ENCODE results near the gene MUC2.

The MUC2 gene

DNA sequence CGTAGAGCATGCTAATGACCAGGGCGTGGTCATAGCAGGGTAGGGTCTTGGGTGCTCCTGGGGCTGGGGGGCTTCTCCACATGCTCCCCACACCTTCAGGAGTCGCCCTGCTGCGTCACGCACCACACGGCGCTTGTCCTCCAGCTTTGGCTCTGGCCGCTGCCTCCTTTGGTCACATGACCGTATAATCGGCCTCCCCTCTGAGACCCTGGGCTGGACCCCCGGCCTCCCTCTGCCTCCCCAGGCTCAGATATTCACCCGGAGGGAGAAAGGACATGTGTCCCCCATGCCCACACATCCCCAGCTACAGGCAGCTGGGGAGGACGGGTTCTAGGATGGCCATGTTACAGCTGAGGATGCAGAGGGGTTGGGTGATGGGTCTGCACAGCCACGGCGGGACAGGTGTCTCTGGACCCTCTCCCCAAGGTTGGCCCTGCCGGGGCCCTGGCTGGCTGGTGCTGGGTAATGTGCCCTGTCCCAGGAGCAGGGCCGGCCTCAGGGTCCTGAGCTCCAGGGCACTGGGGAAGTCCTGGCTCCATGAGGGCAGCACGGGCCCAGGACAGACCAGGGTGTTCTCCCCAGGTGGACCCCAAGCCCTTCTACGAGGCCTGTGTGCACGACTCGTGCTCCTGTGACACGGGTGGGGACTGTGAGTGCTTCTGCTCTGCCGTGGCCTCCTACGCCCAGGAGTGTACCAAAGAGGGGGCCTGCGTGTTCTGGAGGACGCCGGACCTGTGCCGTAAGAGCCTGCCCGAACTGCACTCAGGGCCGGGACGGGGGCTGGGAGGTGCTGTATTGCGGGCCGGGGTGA is 14.5 kb downstream of the MUC2 start:
- DNase-seq, result no peak

DNA sequence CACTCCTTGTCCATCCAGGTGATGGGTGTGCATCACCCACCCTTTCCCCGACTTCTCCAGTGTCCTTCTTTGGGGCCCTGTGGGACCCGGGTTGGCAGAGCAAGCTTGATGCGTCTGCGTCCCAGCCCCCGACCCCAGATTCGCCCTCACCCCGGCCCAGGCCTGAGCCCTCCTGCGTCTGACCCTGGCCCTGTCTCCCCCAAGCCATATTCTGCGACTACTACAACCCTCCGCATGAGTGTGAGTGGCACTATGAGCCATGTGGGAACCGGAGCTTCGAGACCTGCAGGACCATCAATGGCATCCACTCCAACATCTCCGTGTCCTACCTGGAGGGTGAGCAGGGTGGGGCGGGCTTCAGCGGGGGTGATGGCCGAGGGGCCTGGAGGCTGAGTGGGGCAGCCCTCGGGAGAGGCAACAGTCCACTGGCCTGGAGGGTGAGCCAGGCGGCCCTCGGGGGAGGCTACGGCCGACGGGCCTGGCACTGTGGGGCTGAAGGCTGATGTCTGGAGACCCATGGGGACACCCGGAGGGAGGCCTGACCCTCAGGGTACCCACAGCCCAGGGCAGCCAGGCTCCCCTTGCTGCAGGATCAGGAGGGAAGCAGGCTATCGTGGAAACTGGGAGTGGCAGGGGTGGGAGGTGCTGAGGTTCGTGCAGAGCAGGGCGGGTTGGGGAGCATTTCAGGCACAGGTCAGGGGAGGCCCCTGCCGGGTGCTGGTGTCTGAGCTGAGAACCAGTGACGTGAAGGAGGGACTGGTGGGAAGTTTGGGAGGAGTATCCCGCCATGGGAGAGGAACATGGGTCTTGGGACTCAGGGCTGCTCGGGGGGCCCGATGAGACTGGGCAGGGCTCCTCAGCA is 15.3 kb downstream of the MUC2 start:
- DNase-seq, result no peak

DNA sequence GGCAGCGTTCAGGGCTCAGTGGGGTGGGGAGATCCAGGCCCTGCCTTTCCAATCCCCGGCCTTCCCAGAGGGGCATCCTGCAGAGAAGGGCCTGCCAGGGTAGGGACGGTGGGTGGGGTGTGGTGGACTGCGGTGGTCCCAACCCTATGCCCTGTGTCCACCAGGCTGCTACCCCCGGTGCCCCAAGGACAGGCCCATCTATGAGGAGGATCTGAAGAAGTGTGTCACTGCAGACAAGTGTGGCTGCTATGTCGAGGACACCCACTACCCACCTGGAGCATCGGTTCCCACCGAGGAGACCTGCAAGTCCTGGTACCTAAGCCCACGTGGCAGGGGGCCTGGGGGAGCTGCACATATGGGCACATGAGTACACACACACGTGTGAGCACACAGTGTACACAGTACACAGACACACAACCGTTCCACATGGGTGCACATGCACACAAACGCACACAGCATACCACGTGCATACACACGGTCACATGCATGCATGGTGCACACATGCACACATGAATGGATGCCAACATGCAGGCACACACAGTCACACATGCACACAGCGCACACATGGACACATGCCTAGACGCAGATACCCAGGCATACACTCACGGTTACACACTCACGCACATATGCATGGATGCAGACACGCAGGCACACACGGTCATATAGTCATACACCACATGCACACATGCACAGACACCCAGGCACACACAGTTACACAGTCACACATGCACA is 16.1 kb downstream of the MUC2 start:
- no peak for DNase-seq

DNA sequence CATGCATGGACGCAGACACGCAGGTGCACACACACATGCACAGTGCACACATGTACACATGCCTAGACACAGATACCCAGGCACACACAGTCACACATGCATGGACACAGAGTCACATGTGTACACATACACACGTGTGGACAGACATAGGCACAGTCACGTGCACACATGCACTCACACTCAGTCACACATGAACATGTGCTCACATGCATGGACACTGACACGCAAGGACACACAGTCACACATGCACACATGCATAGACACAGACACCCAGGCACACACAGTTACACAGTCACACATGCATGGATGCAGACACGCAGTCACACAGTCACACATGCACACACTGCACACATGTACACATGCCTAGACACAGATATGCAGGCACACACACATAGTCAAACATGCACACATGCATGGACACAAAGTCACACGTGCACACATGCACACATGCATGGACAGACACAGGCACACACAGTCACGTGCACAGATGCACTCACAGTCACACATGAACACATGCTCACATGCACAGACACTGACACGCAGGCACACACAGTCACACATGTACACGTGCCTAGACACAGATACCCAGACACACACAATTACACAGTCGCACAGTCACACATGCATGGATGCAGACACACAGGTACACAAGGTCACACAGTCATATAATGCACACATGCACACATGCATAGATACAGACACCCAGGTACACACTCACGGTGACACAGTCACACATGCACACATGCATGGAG is 16.8 kb downstream of the MUC2 start:
- DNase-seq, result no peak

DNA sequence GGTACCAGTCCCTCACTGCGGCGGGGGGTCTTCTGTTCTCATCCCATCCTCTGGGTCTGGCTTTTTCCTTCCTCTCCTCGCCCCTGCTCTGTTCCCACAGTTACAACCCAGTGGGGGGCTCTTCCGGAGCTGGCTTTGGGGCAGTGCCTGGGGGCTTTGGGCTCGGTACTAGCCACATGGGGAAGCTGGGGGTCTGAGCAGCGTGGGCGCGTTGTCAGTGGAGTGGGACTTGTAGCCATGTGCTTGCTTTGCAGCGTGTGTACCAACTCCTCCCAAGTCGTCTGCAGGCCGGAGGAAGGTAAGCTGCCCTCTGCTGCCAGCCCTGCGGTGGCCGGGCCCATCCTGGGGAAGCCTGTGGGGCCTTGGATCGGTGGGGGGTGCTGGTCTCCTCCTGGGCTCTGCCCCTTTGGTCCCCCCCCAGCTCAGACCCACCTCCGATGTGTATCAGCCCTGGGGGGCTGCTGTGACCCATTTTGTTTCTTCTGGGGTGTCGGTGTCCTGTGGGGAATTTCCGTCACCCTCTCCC is 17.5 kb downstream of the MUC2 start:
- DNase-seq, result no peak

DNA sequence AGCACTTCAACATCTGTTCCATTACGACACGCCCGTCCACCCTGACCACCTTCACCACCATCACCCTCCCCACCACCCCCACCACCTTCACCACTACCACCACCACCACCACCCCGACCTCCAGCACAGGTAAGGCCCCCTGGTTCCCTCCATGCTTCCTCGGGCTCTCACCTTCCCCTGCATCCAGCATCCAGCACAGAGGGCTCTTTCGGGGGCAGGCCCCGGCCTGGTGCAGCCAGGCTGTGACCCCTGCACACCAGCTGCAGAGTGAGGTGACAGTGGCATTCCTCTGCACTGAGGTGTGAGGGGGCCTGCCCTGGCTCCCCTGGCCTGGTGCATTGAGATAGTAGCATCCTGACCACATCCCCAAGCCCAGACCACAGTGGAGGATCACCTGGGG is 18.2 kb downstream of the MUC2 start:
- DNase-seq, result no peak

DNA sequence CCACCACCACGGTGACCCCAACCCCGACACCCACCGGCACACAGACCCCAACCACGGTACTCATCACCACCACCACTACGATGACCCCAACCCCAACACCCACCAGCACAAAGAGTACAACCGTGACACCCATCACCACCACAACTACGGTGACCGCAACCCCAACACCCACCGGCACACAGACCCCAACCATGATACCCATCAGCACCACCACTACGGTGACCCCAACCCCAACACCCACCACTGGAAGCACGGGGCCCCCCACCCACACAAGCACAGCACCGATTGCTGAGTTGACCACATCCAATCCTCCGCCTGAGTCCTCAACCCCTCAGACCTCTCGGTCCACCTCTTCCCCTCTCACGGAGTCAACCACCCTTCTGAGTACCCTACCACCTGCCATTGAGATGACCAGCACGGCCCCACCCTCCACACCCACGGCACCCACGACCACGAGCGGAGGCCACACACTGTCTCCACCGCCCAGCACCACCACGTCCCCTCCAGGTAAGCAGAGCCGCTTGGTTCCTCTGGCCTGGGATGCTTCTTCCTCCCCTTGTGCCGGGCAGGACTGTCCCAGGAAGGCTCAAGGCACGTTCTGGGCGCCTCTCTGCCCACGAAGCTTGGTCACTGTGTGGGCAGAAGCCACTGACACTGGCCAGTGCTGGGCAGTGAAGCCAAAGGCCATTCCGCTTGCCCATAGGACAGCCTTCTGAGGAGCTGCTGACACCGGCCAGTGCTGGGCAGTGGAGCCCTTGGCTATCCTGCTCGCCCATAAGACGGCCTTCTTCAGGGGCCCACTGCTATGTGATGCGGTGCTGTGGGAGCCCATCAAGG is 25.1 kb downstream of the MUC2 start:
- no peak for DNase-seq

DNA sequence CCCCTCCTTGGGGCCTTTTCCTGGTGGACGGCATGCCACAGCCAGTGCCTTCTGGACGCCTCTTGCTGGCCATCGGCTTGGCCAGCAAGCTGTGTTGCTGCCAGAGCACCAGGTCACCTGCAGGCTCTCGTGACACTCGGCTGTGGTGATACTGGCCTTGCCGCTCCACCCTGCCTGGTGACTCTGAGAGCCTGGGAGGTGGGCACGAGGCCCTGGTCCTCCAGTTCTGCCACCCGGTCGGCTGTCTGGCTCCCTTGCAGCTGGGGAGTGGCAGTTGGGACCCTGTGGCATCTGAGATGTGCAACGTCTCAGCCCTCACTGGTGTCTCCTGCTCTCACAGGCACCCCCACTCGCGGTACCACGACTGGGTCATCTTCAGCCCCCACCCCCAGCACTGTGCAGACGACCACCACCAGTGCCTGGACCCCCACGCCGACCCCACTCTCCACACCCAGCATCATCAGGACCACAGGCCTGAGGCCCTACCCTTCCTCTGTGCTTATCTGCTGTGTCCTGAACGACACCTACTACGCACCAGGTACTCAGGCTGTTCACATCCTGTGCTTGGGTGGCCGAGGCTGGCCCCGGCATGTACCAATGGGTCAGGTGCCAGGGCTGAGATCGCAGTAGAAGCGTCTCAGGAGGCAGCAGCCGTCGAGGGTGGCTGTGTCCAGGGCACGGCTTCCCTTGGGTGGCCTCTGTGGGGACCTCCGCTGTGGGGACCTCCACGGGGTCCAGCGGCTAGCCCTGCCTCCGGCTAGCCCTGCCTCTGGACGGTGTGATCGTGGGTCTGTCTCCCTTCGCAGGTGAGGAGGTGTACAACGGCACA is 26.0 kb downstream of the MUC2 start:
- no peak for DNase-seq

DNA sequence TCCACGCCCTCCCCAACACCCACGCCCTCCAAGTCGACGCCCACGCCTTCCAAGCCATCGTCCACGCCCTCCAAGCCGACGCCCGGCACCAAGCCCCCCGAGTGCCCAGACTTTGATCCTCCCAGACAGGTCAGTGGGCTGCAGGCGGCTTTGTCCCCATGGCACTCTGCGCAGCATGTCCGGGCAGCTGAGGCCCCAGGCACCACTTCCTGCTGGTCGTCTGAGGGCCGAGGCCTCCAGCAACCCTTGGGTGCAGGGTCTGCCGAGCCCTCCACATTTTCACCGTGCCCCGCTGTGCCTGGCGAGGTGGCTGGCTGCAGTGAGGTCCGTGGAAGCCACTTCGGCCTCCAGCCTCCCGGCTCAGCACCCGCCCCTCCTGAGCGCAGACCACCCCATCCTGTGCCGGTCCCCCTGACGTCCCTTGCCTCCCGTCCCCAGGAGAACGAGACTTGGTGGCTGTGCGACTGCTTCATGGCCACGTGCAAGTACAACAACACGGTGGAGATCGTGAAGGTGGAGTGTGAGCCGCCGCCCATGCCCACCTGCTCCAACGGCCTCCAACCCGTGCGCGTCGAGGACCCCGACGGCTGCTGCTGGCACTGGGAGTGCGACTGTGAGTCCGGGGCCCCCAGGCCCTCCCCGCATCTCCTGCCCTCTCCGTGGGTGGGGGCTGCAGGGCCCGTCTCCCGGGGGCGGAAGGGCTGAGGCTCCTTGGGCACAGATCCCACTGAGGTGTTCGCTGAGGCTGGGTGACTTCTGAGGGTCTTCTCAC is 26.8 kb downstream of the MUC2 start:
- DNase-seq, result no peak

DNA sequence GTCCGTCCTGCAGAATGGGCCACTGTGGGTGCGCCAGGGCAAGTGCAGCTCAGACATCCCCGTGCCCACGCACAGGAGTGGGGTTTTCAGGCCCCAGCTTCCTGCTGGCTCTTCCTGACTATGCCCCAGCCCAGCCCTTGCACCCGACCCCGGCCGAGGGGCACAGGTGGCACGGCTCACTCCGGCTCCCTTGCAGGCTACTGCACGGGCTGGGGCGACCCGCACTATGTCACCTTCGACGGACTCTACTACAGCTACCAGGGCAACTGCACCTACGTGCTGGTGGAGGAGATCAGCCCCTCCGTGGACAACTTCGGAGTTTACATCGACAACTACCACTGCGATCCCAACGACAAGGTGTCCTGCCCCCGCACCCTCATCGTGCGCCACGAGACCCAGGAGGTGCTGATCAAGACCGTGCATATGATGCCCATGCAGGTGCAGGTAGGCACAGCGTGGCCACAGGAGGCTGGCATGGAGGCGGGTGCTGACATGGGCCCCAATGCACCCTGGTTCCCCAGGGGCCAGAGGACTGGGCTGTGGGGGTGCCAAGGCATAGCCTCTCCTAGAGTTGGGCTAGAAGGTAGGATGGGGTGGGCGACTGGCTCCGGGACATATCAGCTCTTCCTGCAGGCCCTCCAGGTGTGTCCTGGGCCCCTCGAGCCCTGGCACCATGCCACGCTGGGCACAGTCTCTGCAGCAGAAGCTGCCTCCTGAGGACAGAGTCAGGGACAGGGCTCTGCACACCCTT is 27.7 kb downstream of the MUC2 start:
- DNase-seq, result no peak

DNA sequence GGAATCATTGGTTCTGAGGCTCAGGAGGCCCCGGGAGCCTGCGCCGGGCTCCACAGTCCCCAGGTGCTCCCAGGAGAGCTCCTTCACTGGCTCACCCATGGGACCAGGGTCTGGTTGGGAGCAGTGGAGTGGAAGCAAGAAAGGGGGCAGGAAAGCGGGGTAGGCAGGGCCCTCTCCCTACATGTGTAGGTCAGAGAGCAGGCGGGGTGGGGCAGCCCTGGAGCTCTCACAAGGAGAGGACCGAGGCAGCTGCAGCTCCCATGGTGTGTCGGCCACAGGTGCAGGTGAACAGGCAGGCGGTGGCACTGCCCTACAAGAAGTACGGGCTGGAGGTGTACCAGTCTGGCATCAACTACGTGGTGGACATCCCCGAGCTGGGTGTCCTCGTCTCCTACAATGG is 28.3 kb downstream of the MUC2 start:
- no peak for DNase-seq

DNA sequence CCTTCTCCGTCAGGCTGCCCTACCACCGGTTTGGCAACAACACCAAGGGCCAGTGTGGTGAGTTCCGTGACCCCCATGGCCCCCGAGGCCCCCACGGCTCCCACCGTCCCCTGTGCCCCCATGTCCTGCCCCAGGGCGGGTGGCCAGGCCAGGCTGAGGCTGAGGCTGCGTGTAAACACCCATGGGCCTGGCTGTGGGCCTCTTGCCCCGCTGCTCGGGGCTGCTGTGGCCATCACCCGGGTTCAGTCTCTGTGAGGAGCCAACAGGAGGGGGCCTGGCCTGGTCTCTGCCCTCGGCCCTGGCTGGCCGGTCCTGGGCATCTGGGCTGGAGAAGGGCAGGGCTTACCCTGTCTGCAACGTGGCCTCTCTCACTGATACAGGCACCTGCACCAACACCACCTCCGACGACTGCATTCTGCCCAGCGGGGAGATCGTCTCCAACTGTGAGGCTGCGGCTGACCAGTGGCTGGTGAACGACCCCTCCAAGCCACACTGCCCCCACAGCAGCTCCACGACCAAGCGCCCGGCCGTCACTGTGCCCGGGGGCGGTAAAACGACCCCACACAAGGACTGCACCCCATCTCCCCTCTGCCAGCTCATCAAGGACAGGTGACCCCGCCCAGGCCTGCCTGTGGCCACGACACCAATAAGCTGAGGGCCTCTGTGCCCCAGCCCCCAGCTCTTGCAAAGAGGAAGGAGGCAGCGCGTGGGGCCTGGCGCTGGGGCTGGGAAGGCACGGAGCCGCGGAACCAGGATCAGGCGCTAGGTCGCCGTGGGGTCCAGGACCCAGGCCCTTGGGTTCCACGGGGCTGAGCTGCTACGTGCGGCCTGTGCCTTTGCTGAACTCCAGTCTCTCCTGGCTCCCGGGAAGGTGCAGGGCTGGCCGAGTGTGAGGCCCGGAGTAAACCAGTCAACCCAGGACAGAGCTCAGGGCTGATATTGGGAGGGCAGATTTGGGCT is 29.0 kb downstream of the MUC2 start:
- no peak for DNase-seq

DNA sequence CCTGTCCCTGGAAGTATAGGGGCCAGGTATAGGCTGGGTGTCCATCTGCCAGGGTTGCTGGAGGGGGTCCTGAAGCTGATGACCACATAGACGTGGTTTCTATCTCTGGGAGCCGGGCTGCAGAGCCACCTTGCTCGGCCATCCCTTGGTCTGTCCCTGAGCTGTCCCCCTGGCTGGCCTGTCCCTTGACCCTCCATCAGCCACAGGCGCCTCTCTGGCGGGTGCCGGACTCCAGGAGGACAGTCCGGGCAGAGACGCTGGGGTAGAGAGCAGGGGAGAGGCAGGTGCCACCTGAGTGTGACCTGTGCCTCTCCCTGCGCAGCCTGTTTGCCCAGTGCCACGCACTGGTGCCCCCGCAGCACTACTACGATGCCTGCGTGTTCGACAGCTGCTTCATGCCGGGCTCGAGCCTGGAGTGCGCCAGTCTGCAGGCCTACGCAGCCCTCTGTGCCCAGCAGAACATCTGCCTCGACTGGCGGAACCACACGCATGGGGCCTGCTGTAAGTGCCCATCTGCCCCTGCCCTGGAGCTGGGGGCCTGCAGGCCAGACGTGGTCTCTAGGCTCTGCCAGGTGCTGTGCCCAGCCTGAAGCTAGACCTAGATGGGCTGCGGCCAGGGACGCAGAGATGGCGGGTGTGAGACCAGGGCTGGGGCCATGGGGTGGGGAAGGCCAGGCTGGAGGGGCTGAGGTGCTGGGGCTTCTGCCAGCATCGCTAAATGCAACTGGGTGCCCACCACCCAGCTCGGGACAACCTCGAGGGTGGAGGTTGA is 29.9 kb downstream of the MUC2 start:
- DNase-seq, result no peak

DNA sequence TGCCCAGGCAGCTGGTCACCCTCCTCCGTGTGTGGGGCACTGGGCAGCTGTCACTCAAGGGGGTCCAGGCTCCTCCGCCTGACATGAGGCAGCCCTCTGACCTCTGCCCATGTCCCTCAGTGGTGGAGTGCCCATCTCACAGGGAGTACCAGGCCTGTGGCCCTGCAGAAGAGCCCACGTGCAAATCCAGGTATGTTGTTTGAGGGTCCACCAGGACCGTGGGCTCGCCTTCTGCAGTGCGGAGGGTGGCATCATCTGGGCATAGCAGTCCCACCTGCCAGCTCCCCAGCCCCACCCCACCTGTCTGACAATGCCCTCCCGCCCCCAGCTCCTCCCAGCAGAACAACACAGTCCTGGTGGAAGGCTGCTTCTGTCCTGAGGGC is 30.5 kb downstream of the MUC2 start:
- DNase-seq, result no peak

DNA sequence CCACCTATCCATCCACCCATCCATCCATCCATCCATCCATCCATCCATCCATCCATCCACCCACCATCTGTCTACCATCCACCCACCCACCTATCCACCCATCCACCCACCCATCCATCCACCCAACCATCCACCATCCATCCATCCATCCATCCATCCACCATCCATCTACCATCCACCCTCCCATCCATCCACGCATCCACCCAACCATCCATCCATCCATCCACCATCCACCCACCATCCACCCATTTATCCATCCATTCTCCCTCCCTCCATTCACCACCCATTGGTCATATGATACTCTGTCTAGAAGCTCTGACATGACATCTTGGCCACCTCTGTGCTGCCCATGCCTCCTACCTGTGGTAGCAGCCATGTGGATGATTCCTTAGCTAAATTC is 31.7 kb downstream of the MUC2 start:
- DNase-seq, result no peak

DNA sequence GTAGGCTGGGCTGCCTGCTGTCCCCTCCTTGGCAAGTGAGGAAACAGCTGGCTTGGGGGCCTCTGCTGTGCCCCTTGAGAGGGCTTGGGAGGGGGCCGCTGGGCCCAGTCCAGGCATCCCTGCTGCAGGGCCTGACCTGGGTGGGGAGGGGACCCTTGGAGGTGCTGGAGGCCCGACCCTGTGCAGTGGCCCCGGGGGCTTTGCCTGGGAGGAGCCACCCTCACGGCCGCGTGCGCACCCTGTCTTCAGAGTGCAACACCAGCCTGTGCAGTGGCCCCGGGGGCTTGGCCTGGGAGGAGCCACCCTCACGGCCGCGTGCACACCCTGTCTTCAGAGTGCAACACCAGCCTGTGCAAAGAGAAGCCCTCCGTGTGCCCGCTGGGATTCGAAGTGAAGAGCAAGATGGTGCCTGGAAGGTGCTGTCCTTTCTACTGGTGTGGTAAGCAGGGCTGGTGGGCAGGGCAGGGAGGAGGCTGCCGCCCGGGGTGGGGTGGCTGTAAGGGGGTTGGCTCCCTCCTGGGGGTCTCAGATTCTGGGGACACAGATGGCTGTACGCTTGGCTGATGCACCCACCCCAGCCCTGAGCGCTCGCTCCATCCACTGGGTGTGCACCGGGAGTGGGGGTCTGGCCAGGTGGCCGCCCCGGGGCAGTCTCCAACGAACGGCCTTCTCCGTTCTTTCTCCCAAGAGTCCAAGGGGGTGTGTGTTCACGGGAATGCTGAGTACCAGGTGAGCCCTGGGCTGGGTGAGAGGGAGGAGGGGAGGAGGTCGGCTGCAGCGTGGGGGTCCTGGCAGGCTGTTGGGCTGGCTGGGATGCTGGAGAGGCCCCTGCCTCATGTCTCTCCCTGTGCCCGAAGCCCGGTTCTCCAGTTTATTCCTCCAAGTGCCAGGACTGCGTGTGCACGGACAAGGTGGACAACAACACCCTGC is 32.9 kb downstream of the MUC2 start:
- DNase-seq, result no peak

Data from NCI-H1694 (cell line).